Epithelial cell of proximal tubule (primary cell): ENCODE data around the gene BLTP1. TPM values are rescaled to one million over a fixed set of nuclear protein-coding genes. Genes with fewer than 3 reads are reported as not detected.

Experiments
- DNase-seq: peaks from one replicate; pipeline ENCODE4 v3.0.0-alpha.2; 2011; ENCODE audit warnings: low read depth
- H3K4me3 ChIP-seq: 2 replicates; pipeline ENCODE4 v1.5.1; 2011; ENCODE audit warnings: low read depth, mild to moderate bottlenecking, low read length
- CTCF ChIP-seq: conservative IDR thresholded peaks from 2 replicates; pipeline ENCODE4 v1.5.1; 2012; ENCODE audit warnings: low read depth, mild to moderate bottlenecking, low read length
- total RNA-seq: library from RNA; depleted of rRNA; stranded (reverse); fragments of >200 nt; gene quantifications from 2 replicates; pipeline ENCODE4 v1.2.3, GENCODE V29; 2015

The BLTP1 gene
- total RNA-seq, 1 donor from 2014 or later, result 20.9 TPM

- no peak for TF ChIP-seq CTCF
- H3K4me3 ChIP-seq, result no peak overlapping the region
- DNase-seq, result no peak
These were observed 30.5 kb upstream of the BLTP1 start for GRCh38 chr4:122121593-122121992.

- no peak for DNase-seq
- H3K4me3 ChIP-seq, result no peak overlapping the region
- TF ChIP-seq CTCF, result no peak
These were observed 30.0 kb upstream of the BLTP1 start for GRCh38 chr4:122122083-122122482.

- DNase-seq, result no peak
- no peak for TF ChIP-seq CTCF
- H3K4me3 ChIP-seq, result no peak overlapping the region
These were observed 23.1 kb upstream of the BLTP1 start for GRCh38 chr4:122129061-122129460.

GRCh38 chr4:122131562-122132157 is 20.5 kb upstream of the BLTP1 start:
- no peak overlapping the region for H3K4me3 ChIP-seq
- TF ChIP-seq CTCF, result no peak
- DNase-seq, result no peak

- no peak for TF ChIP-seq CTCF
- DNase-seq, result no peak
- H3K4me3 ChIP-seq, result no peak overlapping the region
These were observed 19.2 kb upstream of the BLTP1 start for GRCh38 chr4:122132891-122133290.

- TF ChIP-seq CTCF, result no peak
- no peak overlapping the region for H3K4me3 ChIP-seq
- DNase-seq, result no peak
These were observed 13.0 kb upstream of the BLTP1 start for GRCh38 chr4:122139139-122139538.

- TF ChIP-seq CTCF, result no peak
- no peak overlapping the region for H3K4me3 ChIP-seq
- no peak for DNase-seq
These were observed 11.3 kb upstream of the BLTP1 start for GRCh38 chr4:122140834-122141233.
